ENCODE data around the gene MYO6.

MYO6 gene

GRCh38 chr6:75794954-75795739 lies 46.1 kb downstream of the MYO6 start:
- H3K9ac ChIP-seq = no peak overlapping the region
- no peak overlapping the region for H3K4me3 ChIP-seq (IDR thresholded peaks at IDR 0.05; ENCODE audit: insufficient read depth, low read depth, low read length)
- no peak overlapping the region for H3K4me2 ChIP-seq
- H4K20me1 ChIP-seq (ENCODE audit: insufficient read depth) = no peaks in the 10 kb centered on the region
- H3K27me3 ChIP-seq (ENCODE audit: insufficient read depth, low read depth) = no peaks in the 10 kb centered on the region
- no peak overlapping the region for H2AFZ ChIP-seq (ENCODE audit: low read depth)
- no peak overlapping the region for H3K27ac ChIP-seq
- TF ChIP-seq CTCF (conservative IDR thresholded peaks at IDR 0.05; ENCODE audit: low read depth, low read length) = no peak
- H3K4me1 ChIP-seq (ENCODE audit: low read depth, poor library complexity, severe bottlenecking) = no peaks in the 10 kb centered on the region
- no peaks in the 10 kb centered on the region for H3K79me2 ChIP-seq (ENCODE audit: insufficient read depth, low read depth)
- no peaks in the 10 kb centered on the region for H3K36me3 ChIP-seq (ENCODE audit: insufficient read depth)

GRCh38 chr6:75796723-75797122 lies 47.7 kb downstream of the MYO6 start:
- H3K79me2 ChIP-seq (ENCODE audit: insufficient read depth, low read depth) = no peaks in the 10 kb centered on the region

GRCh38 chr6:75800133-75800532 lies 51.1 kb downstream of the MYO6 start:
- no peak for TF ChIP-seq CTCF (conservative IDR thresholded peaks at IDR 0.05; ENCODE audit: low read depth, low read length)
- Histone ChIP-seq H3K9ac (no peak overlapping the region), H3K27ac (no peak overlapping the region), H3K36me3 (ENCODE audit: insufficient read depth) (no peaks in the 10 kb centered on the region), H3K79me2 (ENCODE audit: insufficient read depth, low read depth) (no peaks in the 10 kb centered on the region), H3K4me2 (no peak overlapping the region), H3K27me3 (ENCODE audit: insufficient read depth, low read depth) (no peaks in the 10 kb centered on the region), H3K4me3 (IDR thresholded peaks at IDR 0.05; ENCODE audit: insufficient read depth, low read depth, low read length) (no peak overlapping the region), H3K4me1 (ENCODE audit: low read depth, poor library complexity, severe bottlenecking) (no peaks in the 10 kb centered on the region), H2AFZ (ENCODE audit: low read depth) (no peak overlapping the region), H4K20me1 (ENCODE audit: insufficient read depth) (no peaks in the 10 kb centered on the region)

More at GRCh38 chr6:75796723-75797122, 47.7 kb downstream of the MYO6 start:
- no peaks in the 10 kb centered on the region for H3K4me1 ChIP-seq (ENCODE audit: low read depth, poor library complexity, severe bottlenecking)
- H2AFZ ChIP-seq (ENCODE audit: low read depth) = no peak overlapping the region
- H3K27ac ChIP-seq = no peak overlapping the region
- H3K4me2 ChIP-seq = no peak overlapping the region
- H3K36me3 ChIP-seq (ENCODE audit: insufficient read depth) = no peaks in the 10 kb centered on the region
- H3K9ac ChIP-seq = no peak overlapping the region
- no peak for TF ChIP-seq CTCF (conservative IDR thresholded peaks at IDR 0.05; ENCODE audit: low read depth, low read length)
- no peaks in the 10 kb centered on the region for H4K20me1 ChIP-seq (ENCODE audit: insufficient read depth)
- H3K27me3 ChIP-seq (ENCODE audit: insufficient read depth, low read depth) = no peaks in the 10 kb centered on the region
- no peak overlapping the region for H3K4me3 ChIP-seq (IDR thresholded peaks at IDR 0.05; ENCODE audit: insufficient read depth, low read depth, low read length)

GRCh38 chr6:75800708-75801505 lies 51.9 kb downstream of the MYO6 start:
- H3K79me2 ChIP-seq (ENCODE audit: insufficient read depth, low read depth) = no peaks in the 10 kb centered on the region
- H3K4me2 ChIP-seq = no peak overlapping the region
- H2AFZ ChIP-seq (ENCODE audit: low read depth) = no peak overlapping the region
- H3K4me1 ChIP-seq (ENCODE audit: low read depth, poor library complexity, severe bottlenecking) = no peaks in the 10 kb centered on the region
- TF ChIP-seq CTCF (conservative IDR thresholded peaks at IDR 0.05; ENCODE audit: low read depth, low read length) = no peak
- no peak overlapping the region for H3K9ac ChIP-seq
- H3K27ac ChIP-seq = no peak overlapping the region
- H3K27me3 ChIP-seq (ENCODE audit: insufficient read depth, low read depth) = no peaks in the 10 kb centered on the region
- H3K4me3 ChIP-seq (IDR thresholded peaks at IDR 0.05; ENCODE audit: insufficient read depth, low read depth, low read length) = no peak overlapping the region
- no peaks in the 10 kb centered on the region for H3K36me3 ChIP-seq (ENCODE audit: insufficient read depth)
- H4K20me1 ChIP-seq (ENCODE audit: insufficient read depth) = no peaks in the 10 kb centered on the region
